ENCODE measurements around the gene ZG16.

The ZG16 gene

GRCh38 chr16:29807426-29808218 is 29.6 kb downstream of the ZG16 start:
- H3K4me3 ChIP-seq (ENCODE audit: low read depth, low read length) = peak overlapping the region; percentile 64
- in situ Hi-C loops (cut with HindIII; ENCODE audit: low sequenced_read_pairs) = no loop called here
- TF ChIP-seq CTCF (IDR thresholded peaks at IDR 0.05; ENCODE audit: low read depth, low read length) = peak; percentile 68
- peak; percentile 96 for DNase-seq (ENCODE audit: low read depth, low spot score)

DNA sequence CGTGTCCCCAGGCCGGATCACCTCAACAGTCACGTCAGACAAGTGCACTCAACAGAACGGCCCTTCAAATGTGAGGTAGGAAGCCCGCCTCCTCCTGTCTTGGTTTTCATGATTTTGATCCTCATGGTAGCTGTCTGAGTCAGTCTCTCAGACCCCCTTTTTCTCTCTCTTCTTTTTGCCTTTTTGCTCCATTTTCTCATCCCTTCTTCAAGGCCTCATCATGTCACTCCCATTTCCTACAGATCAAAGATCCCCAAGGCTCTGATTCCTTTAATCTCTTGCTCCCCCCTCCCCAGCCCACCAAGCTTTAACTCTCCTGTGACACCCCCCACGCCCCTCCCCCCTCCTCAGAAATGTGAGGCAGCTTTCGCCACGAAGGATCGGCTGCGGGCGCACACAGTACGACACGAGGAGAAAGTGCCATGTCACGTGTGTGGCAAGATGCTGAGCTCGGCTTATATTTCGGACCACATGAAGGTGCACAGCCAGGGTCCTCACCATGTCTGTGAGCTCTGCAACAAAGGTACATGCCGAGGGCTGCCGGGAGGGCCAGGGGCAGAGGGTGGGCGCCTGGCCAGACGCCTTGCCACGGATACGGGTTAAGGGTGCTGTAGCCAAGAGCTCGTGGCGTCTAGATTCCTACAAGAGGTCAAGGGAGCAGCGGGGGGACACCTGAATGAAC is 30.3 kb downstream of the ZG16 start:
- DNase-seq (ENCODE audit: low read depth, low spot score) = no peak
- no peak for TF ChIP-seq CTCF (IDR thresholded peaks at IDR 0.05; ENCODE audit: low read depth, low read length)
- H3K4me3 ChIP-seq (ENCODE audit: low read depth, low read length) = peak overlapping the region; percentile 64
- in situ Hi-C loops (cut with HindIII; ENCODE audit: low sequenced_read_pairs) = no loop called here

DNA sequence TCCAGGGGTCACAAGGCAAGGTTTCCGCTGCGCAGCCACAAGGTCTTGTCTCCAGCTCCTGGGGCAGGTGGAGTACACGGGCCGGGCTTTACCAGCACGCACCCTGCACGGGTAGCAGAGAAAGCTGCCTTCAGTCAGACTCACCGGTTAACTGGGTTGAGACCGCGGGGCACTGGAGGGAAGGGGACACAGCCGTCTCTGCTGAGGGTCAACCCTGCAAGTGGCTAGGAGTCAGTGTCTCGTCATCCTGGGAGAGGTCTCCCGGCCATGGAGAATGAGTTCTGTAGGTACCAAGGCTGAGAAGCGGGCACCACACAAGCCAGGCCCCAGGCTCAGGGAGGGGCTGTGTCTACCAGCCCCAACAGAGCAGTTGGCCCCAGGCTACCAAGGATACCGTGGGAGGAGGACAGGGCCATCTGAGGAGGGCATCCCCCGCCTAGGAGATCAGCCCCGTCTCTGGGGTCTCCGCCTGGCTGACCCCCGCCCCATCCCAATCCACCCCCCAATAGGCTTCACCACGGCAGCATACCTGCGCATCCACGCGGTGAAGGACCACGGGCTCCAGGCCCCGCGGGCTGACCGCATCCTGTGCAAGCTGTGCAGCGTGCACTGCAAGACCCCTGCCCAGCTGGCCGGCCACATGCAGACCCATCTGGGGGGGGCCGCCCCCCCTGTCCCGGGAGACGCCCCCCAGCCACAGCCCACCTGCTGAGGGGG is 31.1 kb downstream of the ZG16 start:
- no peak for TF ChIP-seq CTCF (IDR thresholded peaks at IDR 0.05; ENCODE audit: low read depth, low read length)
- DNase-seq (ENCODE audit: low read depth, low spot score) = no peak
- peak overlapping the region; percentile 64 for H3K4me3 ChIP-seq (ENCODE audit: low read depth, low read length)
- in situ Hi-C loops (cut with HindIII; ENCODE audit: low sequenced_read_pairs) = no loop called here

- no peak overlapping the region for H3K4me3 ChIP-seq (ENCODE audit: low read depth, low read length)
- TF ChIP-seq CTCF (IDR thresholded peaks at IDR 0.05; ENCODE audit: low read depth, low read length) = no peak
- in situ Hi-C loops (cut with HindIII; ENCODE audit: low sequenced_read_pairs) = no loop called here
- no peak for DNase-seq (ENCODE audit: low read depth, low spot score)
These were observed 32.0 kb downstream of the ZG16 start for GRCh38 chr16:29809850-29810698.

GRCh38 chr16:29810699-29811169 is 32.7 kb downstream of the ZG16 start:
- H3K4me3 ChIP-seq (ENCODE audit: low read depth, low read length) = peak overlapping the region; percentile 61
- TF ChIP-seq CTCF (IDR thresholded peaks at IDR 0.05; ENCODE audit: low read depth, low read length) = no peak
- in situ Hi-C loops (cut with HindIII; ENCODE audit: low sequenced_read_pairs) = no loop called here
- DNase-seq (ENCODE audit: low read depth, low spot score) = no peak
